Psoas muscle (tissue), 8 donors: ENCODE results near the gene TRIL. TPM values are rescaled to one million over a fixed set of nuclear protein-coding genes. Genes with fewer than 3 reads are reported as not detected.

Experiments
- ATAC-seq, 4 donors: fragments of 200-7000 bp; cut with Tn5 transposase; one replicate each; pipeline ENCODE4 v1.9.1; 2020; ENCODE audit warnings: moderate library complexity in 3 of 4, mild to moderate bottlenecking in 2 of 4
- DNase-seq, 2 donors: peaks; one replicate each; pipeline ENCODE4 v3.0.0-alpha.2; 2020
- H3K27ac ChIP-seq: fragments of 200-600 bp; one replicate; pipeline ENCODE4 v1.8.0; 2022
- H3K27me3 ChIP-seq, 3 donors: fragments of 200-600 bp in 1 of 3; one replicate each; pipeline versions ENCODE4 v1.6.1 to v1.8.0; 2013 to 2022; ENCODE audit warnings: low read length in 2 of 3, mild to moderate bottlenecking in 2 of 3, moderate library complexity in 1 of 3; ENCODE audit not compliant: insufficient read depth in 3 of 3
- H3K36me3 ChIP-seq, 2 donors: fragments of 200-600 bp in 1 of 2; one replicate each; pipeline versions ENCODE4 v1.6.1 to v1.8.0; 2013 to 2022; ENCODE audit warnings: low read depth in 1 of 2, mild to moderate bottlenecking in 1 of 2, moderate library complexity in 1 of 2; ENCODE audit not compliant: insufficient read depth in 1 of 2
- H3K4me1 ChIP-seq: fragments of 200-600 bp; one replicate; pipeline ENCODE4 v1.8.0; 2022
- H3K4me3 ChIP-seq: fragments of 200-600 bp; one replicate; pipeline ENCODE4 v1.8.0; 2022; ENCODE audit warnings: mild to moderate bottlenecking
- H3K9me3 ChIP-seq: fragments of 200-600 bp; one replicate; pipeline ENCODE4 v1.8.0; 2022
- CTCF ChIP-seq: fragments of 200-600 bp; IDR thresholded peaks from one replicate; pipeline ENCODE4 v1.8.0; 2022; ENCODE audit warnings: antibody characterized with exemption
- WGBS, 3 donors: extraction: QIAGEN DNeasy Blood & Tissue Kit; methylation state at CpG; one replicate each; pipeline versions ENCODE4 v1.1.6 to v1.1.7; 2013; 5-methylcytosine and 5-hydroxymethylcytosine counted together
- intact Hi-C, 2 donors: fragments of 100-400 bp; cut with DNase I; formaldehyde crosslinking; loops; one replicate each; pipeline versions ENCODE4 v1.11.0 to v1.14.2; 2022
- polyA plus RNA-seq, 3 donors: library from polyadenylated mRNA; stranded (reverse); fragments of 200-250 nt; gene quantifications; one replicate each; pipeline ENCODE4 v1.2.3, GENCODE V29; 2013
- total RNA-seq, 4 donors: library from RNA; stranded (reverse); fragmentation: NEBNext Ultra II Directional in 2 of 4; extraction: Animal tissue kit (Norgen Biotek cat#: 25700) in 2 of 4; gene quantifications; one replicate each; pipeline versions ENCODE4 v1.2.1 to v1.2.4, GENCODE V29; 2021 to 2023
- donor health status: healthy with polysubstance abuse.
- donor health status: DM: no; HTN: no; CAD: no; lungs with moderate emphysema.
- donor health status: Bipolar disorder and iron deficiency.
- donor health status: healthy.
- donor health status: DM: yes; HTN: yes; CAD: no.
- donor health status: DM: no; HTN: no; CAD: no.
- donor health status: DM: no; HTN: no; CAD: no.
- donor health status: DM: yes; HTN: yes; CAD: no.

The TRIL gene
- total and polyA plus RNA-seq, 7 donors = 0.38 to 3.2 (median 0.62) TPM

GRCh38 chr7:29003703-29004102 is 45.6 kb upstream of the TRIL start:
- peaks cover 5% of the 10 kb centered on the region for H3K4me1 ChIP-seq
- no peak for ATAC-seq
- H3K36me3 ChIP-seq = no peaks in the 10 kb centered on the region
- 95 to 97% (median 97%) methylated on average over 5 of the region's 5 CpGs for WGBS, 3 donors
- intact Hi-C loops = no loop called here
- H3K9me3 ChIP-seq = no peaks in the 10 kb centered on the region
- H3K27ac ChIP-seq = no peak overlapping the region
- no peak for DNase-seq
- H3K27me3 ChIP-seq = no peaks in the 10 kb centered on the region
- TF ChIP-seq CTCF = no peak
- no peak overlapping the region for H3K4me3 ChIP-seq

- Histone ChIP-seq H3K4me3 (no peak overlapping the region), H3K27ac (no peak overlapping the region), H3K36me3 (no peaks in the 10 kb centered on the region), H3K4me1 (no peaks in the 10 kb centered on the region), H3K9me3 (no peaks in the 10 kb centered on the region), H3K27me3 (no peaks in the 10 kb centered on the region)
- ATAC-seq (no peak), DNase-seq (no peak)
- intact Hi-C loops = no loop called here
- TF ChIP-seq CTCF = no peak
- 89 to 98% (median 94%) methylated on average over 2 of the region's 2 CpGs for WGBS, 3 donors
These were observed 42.6 kb upstream of the TRIL start for GRCh38 chr7:29000717-29001076.

GRCh38 chr7:28999895-29000716 is 42.0 kb upstream of the TRIL start:
- Histone ChIP-seq H3K27me3 (no peaks in the 10 kb centered on the region), H3K27ac (no peak overlapping the region), H3K4me1 (no peaks in the 10 kb centered on the region), H3K4me3 (no peak overlapping the region), H3K9me3 (no peaks in the 10 kb centered on the region), H3K36me3 (no peaks in the 10 kb centered on the region)
- intact Hi-C loops = no loop called here
- TF ChIP-seq CTCF = no peak
- no peak for ATAC-seq
- WGBS, 3 donors = 49 to 61% (median 58%) methylated on average over 12 of the region's 12 CpGs
- DNase-seq = no peak

- Histone ChIP-seq H3K27me3 (no peaks in the 10 kb centered on the region), H3K4me3 (no peak overlapping the region), H3K27ac (no peak overlapping the region), H3K9me3 (no peaks in the 10 kb centered on the region), H3K36me3 (no peaks in the 10 kb centered on the region), H3K4me1 (no peaks in the 10 kb centered on the region)
- DNase-seq = no peak
- ATAC-seq = no peak
- intact Hi-C loops = no loop called here
- TF ChIP-seq CTCF = no peak
- 87 to 97% (median 96%) methylated on average over 5 of the region's 5 CpGs for WGBS, 3 donors
These were observed 41.3 kb upstream of the TRIL start for GRCh38 chr7:28999427-28999826.

- TF ChIP-seq CTCF = no peak
- Histone ChIP-seq H3K4me1 (no peaks in the 10 kb centered on the region), H3K36me3 (no peaks in the 10 kb centered on the region), H3K27ac (no peak overlapping the region), H3K27me3 (no peaks in the 10 kb centered on the region), H3K4me3 (no peak overlapping the region), H3K9me3 (no peaks in the 10 kb centered on the region)
- DNase-seq = no peak
- WGBS, 3 donors = 41 to 52% (median 47%) methylated on average over 4 of the region's 4 CpGs
- intact Hi-C loops = no loop called here
- ATAC-seq = no peak
These were observed 40.0 kb upstream of the TRIL start for GRCh38 chr7:28998105-28998504.
